ENCODE data around the gene ALKBH7.

ALKBH7 gene

GRCh38 chr19:6417713-6418561 is 45.3 kb downstream of the ALKBH7 start:
- Mint-ChIP-seq H3K4me3 (no peak overlapping the region), H3K9me3 (no peaks in the 10 kb centered on the region), H3K27ac (no peak overlapping the region), H3K27me3 (no peaks in the 10 kb centered on the region), H3K36me3 (peaks cover 41% of the 10 kb centered on the region), H3K4me1 (peaks cover 12% of the 10 kb centered on the region)
- DNase-seq: no peak
- CTCF ChIA-PET: no interaction called here

GRCh38 chr19:6418562-6418932 is 46.0 kb downstream of the ALKBH7 start:
- CTCF ChIA-PET: no interaction called here
- H3K36me3 Mint-ChIP-seq: peaks cover 45% of the 10 kb centered on the region
- H3K27me3 Mint-ChIP-seq: no peaks in the 10 kb centered on the region
- peaks cover 18% of the 10 kb centered on the region for H3K4me1 Mint-ChIP-seq
- no peak overlapping the region for H3K4me3 Mint-ChIP-seq
- DNase-seq: no peak
- H3K9me3 Mint-ChIP-seq: no peaks in the 10 kb centered on the region
- no peak overlapping the region for H3K27ac Mint-ChIP-seq

GRCh38 chr19:6421075-6422014 is 48.8 kb downstream of the ALKBH7 start:
- no peak for DNase-seq
- Mint-ChIP-seq H3K4me1 (peaks cover 34% of the 10 kb centered on the region), H3K36me3 (peaks cover 31% of the 10 kb centered on the region), H3K9me3 (peaks cover 3% of the 10 kb centered on the region), H3K27ac (no peak overlapping the region), H3K27me3 (no peaks in the 10 kb centered on the region), H3K4me3 (no peak overlapping the region)
- CTCF ChIA-PET: no interaction called here

- H3K4me1 Mint-ChIP-seq: peaks cover 35% of the 10 kb centered on the region
- H3K27ac Mint-ChIP-seq: peak overlapping the region; percentile 83
- H3K36me3 Mint-ChIP-seq: peaks cover 27% of the 10 kb centered on the region
- no peaks in the 10 kb centered on the region for H3K27me3 Mint-ChIP-seq
- CTCF ChIA-PET: no interaction called here
- peak; percentile 64 for DNase-seq
- peak overlapping the region; percentile 83 for H3K4me3 Mint-ChIP-seq
- H3K9me3 Mint-ChIP-seq: peaks cover 3% of the 10 kb centered on the region
Observed at GRCh38 chr19:6423499-6424194, 51.1 kb downstream of the ALKBH7 start.

- Mint-ChIP-seq H3K9me3 (peaks cover 3% of the 10 kb centered on the region), H3K27ac (peak within 1 kb of the TSS; percentile 88), H3K27me3 (peaks cover 3% of the 10 kb centered on the region), H3K36me3 (peaks cover 24% of the 10 kb centered on the region), H3K4me1 (peaks cover 37% of the 10 kb centered on the region), H3K4me3 (peak within 1 kb of the TSS; percentile 83)
- peak; percentile 52 for DNase-seq
- CTCF ChIA-PET: no interaction called here
Observed at GRCh38 chr19:6424195-6424938, 51.8 kb downstream of the ALKBH7 start, which contains the start of gene KHSRP. Gene KHSRP (minus strand): TSS chr19:6424811. CDS start chr19:6424701, 110 bp downstream.
